HG03575 (cell line): ENCODE results near the gene OSBPL5.
"Not testable (repeated sequence)": the region's sequence is repeated elsewhere in the genome, so short reads cannot be mapped to it uniquely, and the experiment has no call there.

ENCODE experiments used
- ATAC-seq: cut with Tn5 transposase; IDR thresholded peaks from one replicate; pipeline ENCODE4 v1.9.1; 2021; ENCODE audit not compliant: unreplicated experiment, insufficient number of reproducible peaks, low FRiP score; ENCODE audit errors: extremely low read depth

The OSBPL5 gene

GRCh38 chr11:3077846-3078440 lies 87.2 kb downstream of the OSBPL5 start:
- ATAC-seq: no peak

- no peak for ATAC-seq
Measured at GRCh38 chr11:3077189-3077836, 87.8 kb downstream of the OSBPL5 start.

- no peak for ATAC-seq
Measured at GRCh38 chr11:3074912-3075589, 90.1 kb downstream of the OSBPL5 start.

GRCh38 chr11:3073029-3073435 lies 92.1 kb downstream of the OSBPL5 start:
- no peak for ATAC-seq

GRCh38 chr11:3069425-3069824 lies 95.7 kb downstream of the OSBPL5 start:
- ATAC-seq: no peak

GRCh38 chr11:3066308-3066707 lies 98.8 kb downstream of the OSBPL5 start:
- ATAC-seq: not testable (repeated sequence)

- ATAC-seq: not testable (repeated sequence)
Measured at GRCh38 chr11:3064709-3065108, 100.4 kb downstream of the OSBPL5 start.

- not testable (repeated sequence) for ATAC-seq
Measured at GRCh38 chr11:3063876-3064275, 101.2 kb downstream of the OSBPL5 start.

GRCh38 chr11:3063432-3063831 lies 101.7 kb downstream of the OSBPL5 start:
- ATAC-seq: not testable (repeated sequence)

GRCh38 chr11:3060436-3061025 lies 104.6 kb downstream of the OSBPL5 start:
- no peak for ATAC-seq

GRCh38 chr11:3058753-3059664 lies 106.1 kb downstream of the OSBPL5 start:
- ATAC-seq: no peak

GRCh38 chr11:3057069-3057963 lies 107.8 kb downstream of the OSBPL5 start, which contains the start of gene CARS1:
CARS1 (minus strand) TSS chr11:3057423; CDS start chr11:3057367, 56 bp downstream.
- ATAC-seq: peak; percentile 69

- no peak for ATAC-seq
Measured at GRCh38 chr11:3056296-3057068, 108.6 kb downstream of the OSBPL5 start.

GRCh38 chr11:3055891-3056290 lies 109.2 kb downstream of the OSBPL5 start:
- ATAC-seq: no peak

- ATAC-seq: no peak
Measured at GRCh38 chr11:3052567-3052966, 112.5 kb downstream of the OSBPL5 start.

- no peak for ATAC-seq
Measured at GRCh38 chr11:3052109-3052479, 113.0 kb downstream of the OSBPL5 start.
